Tibial nerve (tissue), 4 donors: Measurements from ENCODE around the gene CLDN24. TPM values are rescaled to one million over a fixed set of nuclear protein-coding genes. Genes with fewer than 3 reads are reported as not detected.

ENCODE experiments used
- DNase-seq, 2 donors: peaks; one replicate each; pipeline ENCODE4 v3.0.0-alpha.2; 2019; ENCODE audit warnings: low spot score in 2 of 2
- H3K27ac ChIP-seq, 4 donors: fragments of 200-600 bp; sonication (generic) in 3 of 4; one replicate each; pipeline ENCODE4 v1.5.1; 2017 to 2019; ENCODE audit warnings: mild to moderate bottlenecking in 1 of 4
- H3K27me3 ChIP-seq, 2 donors: fragments of 200-600 bp; sonication (generic) in 1 of 2; one replicate each; pipeline versions ENCODE4 v1.5.1 to v1.6.0; 2017 to 2019
- H3K36me3 ChIP-seq, 3 donors: fragments of 200-600 bp; sonication (generic); one replicate each; pipeline ENCODE4 v1.5.1; 2018 to 2019
- H3K4me1 ChIP-seq, 4 donors: fragments of 200-600 bp; sonication (generic) in 3 of 4; one replicate each; pipeline ENCODE4 v1.5.1; 2017 to 2019
- H3K4me3 ChIP-seq, 4 donors: fragments of 200-600 bp; sonication (generic) in 3 of 4; one replicate each; pipeline ENCODE4 v1.5.1; 2017 to 2019; ENCODE audit warnings: mild to moderate bottlenecking in 1 of 4, moderate library complexity in 1 of 4
- H3K9me3 ChIP-seq, 4 donors: fragments of 200-600 bp; sonication (generic) in 3 of 4; one replicate each; pipeline ENCODE4 v1.5.1; 2017 to 2019
- CTCF ChIP-seq, 5 experiments: fragments of 200-600 bp in 3 of 5; fragments of 450-650 bp in 2 of 5; sonication (generic) in 3 of 5; IDR thresholded peaks; one replicate each; pipeline ENCODE4 v1.5.1; 2016 to 2019; ENCODE audit warnings: antibody characterized with exemption in 5 of 5, mild to moderate bottlenecking in 3 of 5, moderate library complexity in 2 of 5
- EP300 ChIP-seq, 2 donors: sonication (generic); formaldehyde crosslinking; IDR thresholded peaks; one replicate each; pipeline ENCODE4 v1.6.1; 2017; ENCODE audit warnings: antibody characterized with exemption in 2 of 2, mild to moderate bottlenecking in 1 of 2
- POLR2A ChIP-seq, 2 donors: fragments of 450-650 bp; IDR thresholded peaks; one replicate each; pipeline ENCODE4 v1.6.1; 2017; ENCODE audit warnings: antibody characterized with exemption in 2 of 2, mild to moderate bottlenecking in 2 of 2, moderate library complexity in 2 of 2
- WGBS, 2 donors: methylation state at CpG; one replicate each; pipeline ENCODE4 v1.1.5; 2018; 5-methylcytosine and 5-hydroxymethylcytosine counted together
- total RNA-seq, 4 donors: library from RNA; depleted of rRNA; stranded (reverse); fragments of >200 nt; gene quantifications; one replicate each; pipeline ENCODE4 v1.1.0, GENCODE V29; 2016

The CLDN24 gene
- total RNA-seq, 4 donors from 2014 or later: not detected

GRCh38 chr4:183333202-183333601, 11.0 kb upstream of the CLDN24 start:
- Histone ChIP-seq H3K36me3 (no peaks in the 10 kb centered on the region), H3K4me3 (no peak overlapping the region), H3K27ac (no peak overlapping the region), H3K4me1 (peaks cover 0 to 5% (median 0%) of the 10 kb centered on the region in 4 donors), H3K27me3 (no peaks in the 10 kb centered on the region), H3K9me3 (peaks cover 0 to 6% (median 0%) of the 10 kb centered on the region in 4 donors)
- DNase-seq: no peak
- TF ChIP-seq POLR2A (IDR thresholded peaks at IDR 0.05) (no peak), EP300 (IDR thresholded peaks at IDR 0.05) (no peak), CTCF (IDR thresholded peaks at IDR 0.05) (no peak)
- 90 to 91% methylated on average over 9 of the region's 9 CpGs for WGBS, 2 donors

- no peaks in the 10 kb centered on the region for H3K36me3 ChIP-seq
- H3K27me3 ChIP-seq: no peaks in the 10 kb centered on the region
- 65% methylated on average over 11 of the region's 11 CpGs for WGBS, 2 donors
- no peak for DNase-seq
- no peak overlapping the region for H3K27ac ChIP-seq
- H3K4me1 ChIP-seq: peaks cover 0 to 5% (median 0%) of the 10 kb centered on the region in 4 donors
- H3K4me3 ChIP-seq: no peak overlapping the region
- TF ChIP-seq EP300 (IDR thresholded peaks at IDR 0.05): no peak
- TF ChIP-seq CTCF (IDR thresholded peaks at IDR 0.05): no peak
- no peak for TF ChIP-seq POLR2A (IDR thresholded peaks at IDR 0.05)
- H3K9me3 ChIP-seq: peaks cover 0 to 6% (median 0%) of the 10 kb centered on the region in 4 donors
Observed at GRCh38 chr4:183332447-183332846, 10.2 kb upstream of the CLDN24 start.

GRCh38 chr4:183330841-183331240, 8.6 kb upstream of the CLDN24 start:
- Histone ChIP-seq H3K36me3 (peaks cover 0 to 6% (median 0%) of the 10 kb centered on the region in 3 donors), H3K4me3 (no peak overlapping the region), H3K27ac (no peak overlapping the region), H3K27me3 (no peaks in the 10 kb centered on the region), H3K9me3 (peaks cover 0 to 6% (median 0%) of the 10 kb centered on the region in 4 donors), H3K4me1 (peaks cover 0 to 5% (median 0%) of the 10 kb centered on the region in 4 donors)
- no peak for DNase-seq
- TF ChIP-seq POLR2A (IDR thresholded peaks at IDR 0.05) (no peak), EP300 (IDR thresholded peaks at IDR 0.05) (no peak), CTCF (IDR thresholded peaks at IDR 0.05) (no peak)
- WGBS, 2 donors: 94 to 96% methylated on average over 2 of the region's 2 CpGs

- Histone ChIP-seq H3K27me3 (no peaks in the 10 kb centered on the region), H3K4me1 (peaks cover 0 to under 1% (median 0%) of the 10 kb centered on the region in 4 donors), H3K9me3 (peaks cover 0 to 6% (median 0%) of the 10 kb centered on the region in 4 donors), H3K4me3 (no peak overlapping the region), H3K36me3 (peaks cover 0 to 6% (median 0%) of the 10 kb centered on the region in 3 donors), H3K27ac (no peak overlapping the region)
- WGBS, 2 donors: 62 to 66% methylated on average over 10 of the region's 10 CpGs
- TF ChIP-seq EP300 (IDR thresholded peaks at IDR 0.05) (no peak), POLR2A (IDR thresholded peaks at IDR 0.05) (no peak), CTCF (IDR thresholded peaks at IDR 0.05) (no peak)
- DNase-seq: no peak
Observed at GRCh38 chr4:183329954-183330742, 7.9 kb upstream of the CLDN24 start.

- WGBS, 2 donors: 88 to 91% methylated on average over 6 of the region's 6 CpGs
- no peak overlapping the region for H3K27ac ChIP-seq
- peaks cover 0 to 6% (median 0%) of the 10 kb centered on the region in 3 donors for H3K36me3 ChIP-seq
- no peaks in the 10 kb centered on the region for H3K27me3 ChIP-seq
- no peaks in the 10 kb centered on the region for H3K4me1 ChIP-seq
- H3K9me3 ChIP-seq: peaks cover 0 to 6% (median 0%) of the 10 kb centered on the region in 4 donors
- no peak overlapping the region for H3K4me3 ChIP-seq
- TF ChIP-seq CTCF (IDR thresholded peaks at IDR 0.05): no peak
- no peak for TF ChIP-seq EP300 (IDR thresholded peaks at IDR 0.05)
- no peak for TF ChIP-seq POLR2A (IDR thresholded peaks at IDR 0.05)
- DNase-seq: no peak
Observed at GRCh38 chr4:183329244-183329643, 7.0 kb upstream of the CLDN24 start.
